Neural progenitor cell (in vitro differentiated cells): Measurements from ENCODE around the gene PIGC. TPM values are rescaled to one million over a fixed set of nuclear protein-coding genes. Genes with fewer than 3 reads are reported as not detected.

ENCODE experiments used
- DNase-seq: peaks from one replicate; pipeline ENCODE4 v3.0.0-alpha.2; 2016; ENCODE audit warnings: low spot score
- H2AFZ ChIP-seq: fragments of 200-600 bp; sonication (generic); replicated peaks from 2 replicates; pipeline ENCODE4 v1.6.1; 2016; ENCODE audit warnings: antibody characterized with exemption
- H3F3A ChIP-seq: fragments of 200-600 bp; sonication (generic); 2 replicates; pipeline ENCODE4 v1.6.1; 2016; ENCODE audit warnings: antibody characterized with exemption, low read depth
- H3K27ac ChIP-seq: fragments of 200-600 bp; sonication (generic); 2 replicates; pipeline ENCODE4 v1.5.1; 2016; ENCODE audit warnings: mild to moderate bottlenecking
- H3K27me3 ChIP-seq: fragments of 200-600 bp; sonication (generic); 2 replicates; pipeline ENCODE4 v1.6.1; 2016; ENCODE audit warnings: mild to moderate bottlenecking, moderate library complexity
- H3K36me3 ChIP-seq: fragments of 200-600 bp; sonication (generic); 2 replicates; pipeline ENCODE4 v1.5.1; 2016
- H3K4me1 ChIP-seq: fragments of 200-600 bp; sonication (generic); 2 replicates; pipeline ENCODE4 v1.6.1; 2016; ENCODE audit warnings: mixed run types
- H3K4me2 ChIP-seq: fragments of 200-600 bp; sonication (generic); 2 replicates; pipeline ENCODE4 v1.6.1; 2016
- H3K4me3 ChIP-seq: fragments of 200-600 bp; sonication (generic); 2 replicates; pipeline ENCODE4 v1.5.1; 2016
- H3K79me2 ChIP-seq: fragments of 200-600 bp; sonication (generic); 2 replicates; pipeline ENCODE4 v1.6.1; 2016; ENCODE audit warnings: low read depth
- H3K9ac ChIP-seq: fragments of 200-600 bp; sonication (generic); 2 replicates; pipeline ENCODE4 v1.6.1; 2016
- H3K9me3 ChIP-seq: fragments of 200-600 bp; sonication (generic); 2 replicates; pipeline ENCODE4 v1.5.1; 2016; ENCODE audit warnings: low read depth
- H4K20me1 ChIP-seq: fragments of 200-600 bp; sonication (generic); 2 replicates; pipeline ENCODE4 v1.6.1; 2016; ENCODE audit warnings: low read depth
- H3K27ac Mint-ChIP-seq: 3 replicates; pipeline ENCODE4 v1.8.0; 2021; ENCODE audit warnings: mixed read lengths
- H3K27me3 Mint-ChIP-seq: 2 replicates; pipeline ENCODE4 v1.8.0; 2022; ENCODE audit warnings: low read depth, mild to moderate bottlenecking, inconsistent platforms, moderate library complexity, mixed read lengths; ENCODE audit not compliant: insufficient read depth
- H3K36me3 Mint-ChIP-seq: 3 replicates; pipeline ENCODE4 v1.8.0; 2021; ENCODE audit warnings: mixed read lengths
- H3K4me1 Mint-ChIP-seq: 3 replicates; pipeline ENCODE4 v1.8.0; 2021; ENCODE audit warnings: mixed read lengths
- H3K4me3 Mint-ChIP-seq: 3 replicates; pipeline ENCODE4 v1.8.0; 2021; ENCODE audit warnings: mild to moderate bottlenecking, moderate library complexity, mixed read lengths
- H3K9me3 Mint-ChIP-seq: 3 replicates; pipeline ENCODE4 v1.8.0; 2020; ENCODE audit warnings: mixed read lengths
- CTCF ChIP-seq: fragments of 200-600 bp; sonication (generic); IDR thresholded peaks from 2 replicates; pipeline ENCODE4 v1.5.1; 2017; ENCODE audit warnings: antibody characterized with exemption, mild to moderate bottlenecking
- EZH2 ChIP-seq: fragments of 200-600 bp; sonication (generic); IDR thresholded peaks from 2 replicates; pipeline ENCODE4 v1.6.1; 2017; ENCODE audit warnings: antibody characterized with exemption, mild to moderate bottlenecking, moderate library complexity
- EZH2phosphoT487 ChIP-seq: fragments of 200-600 bp; sonication (generic); IDR thresholded peaks from 2 replicates; pipeline ENCODE4 v1.6.1; 2017; ENCODE audit warnings: antibody characterized with exemption
- total RNA-seq: library from RNA; depleted of rRNA; stranded (reverse); fragments of >200 nt; gene quantifications from 2 replicates; pipeline ENCODE4 v1.2.3, GENCODE V29; 2015; ENCODE audit warnings: low replicate concordance

PIGC gene
- total RNA-seq, 1 donor from 2014 or later = 39.4 TPM

- Mint-ChIP-seq H3K4me1 (no peaks in the 10 kb centered on the region), H3K27me3 (peaks cover 4% of the 10 kb centered on the region), H3K4me3 (no peak overlapping the region), H3K9me3 (no peaks in the 10 kb centered on the region), H3K27ac (no peak overlapping the region), H3K36me3 (no peaks in the 10 kb centered on the region)
- no peak for DNase-seq
- H3K36me3 ChIP-seq = no peaks in the 10 kb centered on the region
- no peaks in the 10 kb centered on the region for H4K20me1 ChIP-seq
- no peak overlapping the region for H2AFZ ChIP-seq
- H3K4me1 ChIP-seq = no peaks in the 10 kb centered on the region
- H3K79me2 ChIP-seq = no peaks in the 10 kb centered on the region
- no peaks in the 10 kb centered on the region for H3F3A ChIP-seq
- H3K9ac ChIP-seq = no peak overlapping the region
- TF ChIP-seq EZH2 = no peak
- TF ChIP-seq CTCF = no peak
- no peak for TF ChIP-seq EZH2phosphoT487
- no peak overlapping the region for H3K4me3 ChIP-seq
- H3K27ac ChIP-seq = peak overlapping the region; percentile 31
- H3K4me2 ChIP-seq = no peak overlapping the region
- no peaks in the 10 kb centered on the region for H3K9me3 ChIP-seq
- no peaks in the 10 kb centered on the region for H3K27me3 ChIP-seq
Observed at GRCh38 chr1:172468296-172468695, 24.4 kb upstream of the PIGC start.

- H3K27ac ChIP-seq = no peak overlapping the region
- no peaks in the 10 kb centered on the region for H3K36me3 Mint-ChIP-seq
- H3K4me3 Mint-ChIP-seq = no peak overlapping the region
Observed at GRCh38 chr1:172467446-172467845, 23.6 kb upstream of the PIGC start.

GRCh38 chr1:172466795-172467407, 23.0 kb upstream of the PIGC start:
- H3K4me1 Mint-ChIP-seq = no peaks in the 10 kb centered on the region
- TF ChIP-seq EZH2 (no peak), EZH2phosphoT487 (no peak), CTCF (no peak)
- Histone ChIP-seq H3K27me3 (no peaks in the 10 kb centered on the region), H3K9ac (no peak overlapping the region), H3K4me2 (no peak overlapping the region), H3K27ac (no peak overlapping the region), H3K4me1 (peaks cover 7% of the 10 kb centered on the region), H3F3A (no peaks in the 10 kb centered on the region), H3K4me3 (no peak overlapping the region), H3K79me2 (no peaks in the 10 kb centered on the region), H3K9me3 (no peaks in the 10 kb centered on the region), H4K20me1 (no peaks in the 10 kb centered on the region), H2AFZ (no peak overlapping the region), H3K36me3 (no peaks in the 10 kb centered on the region)
- no peak for DNase-seq
- peaks cover 4% of the 10 kb centered on the region for H3K27me3 Mint-ChIP-seq
- H3K36me3 Mint-ChIP-seq = no peaks in the 10 kb centered on the region
- H3K9me3 Mint-ChIP-seq = no peaks in the 10 kb centered on the region
- no peak overlapping the region for H3K4me3 Mint-ChIP-seq
- no peak overlapping the region for H3K27ac Mint-ChIP-seq

More at GRCh38 chr1:172467446-172467845, 23.6 kb upstream of the PIGC start:
- no peak overlapping the region for H3K4me2 ChIP-seq
- no peak for DNase-seq
- TF ChIP-seq CTCF (no peak), EZH2phosphoT487 (no peak), EZH2 (no peak)
- H3K9ac ChIP-seq = no peak overlapping the region
- Mint-ChIP-seq H3K27ac (no peak overlapping the region), H3K4me1 (no peaks in the 10 kb centered on the region), H3K9me3 (no peaks in the 10 kb centered on the region), H3K27me3 (peaks cover 4% of the 10 kb centered on the region)
- no peaks in the 10 kb centered on the region for H3K9me3 ChIP-seq
- H3K27me3 ChIP-seq = no peaks in the 10 kb centered on the region
- H3K4me3 ChIP-seq = no peak overlapping the region
- no peaks in the 10 kb centered on the region for H4K20me1 ChIP-seq
- no peaks in the 10 kb centered on the region for H3F3A ChIP-seq
- peaks cover 1% of the 10 kb centered on the region for H3K4me1 ChIP-seq
- no peaks in the 10 kb centered on the region for H3K79me2 ChIP-seq
- H2AFZ ChIP-seq = no peak overlapping the region
- no peaks in the 10 kb centered on the region for H3K36me3 ChIP-seq
